ENCODE results near the gene THADA.

DNA sequence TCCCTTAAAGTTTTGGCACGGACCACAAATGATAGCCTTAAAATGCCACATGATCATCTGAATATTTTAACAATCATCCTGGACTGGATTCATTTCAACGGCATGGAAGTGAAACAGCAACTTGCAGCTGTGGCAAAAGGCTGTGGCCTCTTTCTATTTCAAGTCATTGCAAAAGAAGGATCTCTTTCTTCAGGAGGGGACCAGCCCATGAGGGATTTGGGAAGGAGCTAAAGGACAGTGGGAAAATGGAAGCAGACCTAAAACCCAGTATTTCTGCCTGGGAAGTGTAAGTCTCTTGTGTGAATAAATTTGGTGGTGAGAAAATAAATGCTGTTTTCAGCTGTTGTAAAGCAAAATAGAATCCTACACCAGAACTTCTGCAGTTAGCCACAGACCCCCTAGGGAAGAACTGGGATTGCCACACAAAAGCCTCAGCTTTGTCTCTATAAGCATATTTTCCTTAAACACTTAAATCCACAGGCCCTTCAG lies 262.1 kb downstream of the THADA start:
- TF ChIP-seq YY1 (IDR thresholded peaks at IDR 0.05; ENCODE audit: insufficient read depth, insufficient read length) = no peak
- no peak for TF ChIP-seq ZNF274 (IDR thresholded peaks at IDR 0.05; ENCODE audit: low read depth, low read length)

Data from NT2/D1 (cell line).